Inferior parietal cortex (tissue), 1 donor: ENCODE results near the gene SRSF9.
"Not testable (repeated sequence)": the region's sequence is repeated elsewhere in the genome, so short reads cannot be mapped to it uniquely, and the experiment has no call there.

Experiments
- DNase-seq: peaks from one replicate; pipeline ENCODE4 v3.0.0-alpha.2; 2016; ENCODE audit errors: extremely low spot score

Gene SRSF9

GRCh38 chr12:120469450-120470149 lies at the start of gene SRSF9:
Gene SRSF9 (minus strand): TSS chr12:120469748. CDS start chr12:120469609, 139 bp downstream.
- peak; percentile 98 for DNase-seq

- DNase-seq = not testable (repeated sequence)
These were observed 49.8 kb upstream of the SRSF9 start for GRCh38 chr12:120519324-120519723.

- no peak for DNase-seq
These were observed 45.9 kb upstream of the SRSF9 start for GRCh38 chr12:120515496-120515895.

GRCh38 chr12:120514002-120514401 lies 44.5 kb upstream of the SRSF9 start:
- DNase-seq = peak; percentile 62

DNA sequence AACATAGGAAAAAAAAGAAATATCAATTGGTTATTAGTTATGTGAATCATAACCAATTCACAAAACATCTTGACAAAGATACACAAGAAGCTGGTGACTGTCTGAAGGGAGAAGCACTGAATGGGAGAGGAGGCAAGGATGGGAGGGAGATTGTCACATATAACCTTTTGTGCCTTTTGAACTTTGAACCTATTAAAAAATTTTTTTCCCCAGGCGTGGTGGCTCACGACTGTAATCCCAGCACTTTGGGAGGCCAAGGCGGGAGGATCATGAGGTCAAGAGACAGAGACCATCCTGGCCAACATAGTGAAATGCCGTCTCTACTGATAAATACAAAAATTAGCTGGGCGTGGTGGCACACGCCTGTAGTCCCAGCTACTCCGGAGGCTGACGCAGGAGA lies 39.0 kb upstream of the SRSF9 start:
- DNase-seq = no peak

GRCh38 chr12:120504587-120504986 lies 35.0 kb upstream of the SRSF9 start:
- DNase-seq = no peak

DNA sequence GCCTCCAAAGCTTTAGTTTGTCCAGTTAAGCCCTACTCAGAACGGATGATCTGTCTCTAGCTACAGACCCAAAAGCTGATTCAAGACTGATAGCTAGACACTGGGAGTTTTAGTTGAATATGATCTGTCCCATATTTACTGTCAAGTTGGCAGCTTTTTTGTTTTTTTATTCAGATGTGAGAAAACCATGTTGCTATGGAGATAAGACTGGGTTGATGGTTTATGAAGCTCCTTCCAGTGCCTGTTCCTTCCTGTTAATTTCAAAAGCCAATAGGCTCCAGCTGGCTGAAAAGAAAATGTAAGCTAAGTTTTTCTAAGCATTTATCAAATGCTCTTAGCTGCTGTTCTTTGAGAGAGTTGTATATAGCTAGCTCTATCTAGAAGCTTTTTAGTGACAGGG lies 31.0 kb upstream of the SRSF9 start:
- no peak for DNase-seq

DNA sequence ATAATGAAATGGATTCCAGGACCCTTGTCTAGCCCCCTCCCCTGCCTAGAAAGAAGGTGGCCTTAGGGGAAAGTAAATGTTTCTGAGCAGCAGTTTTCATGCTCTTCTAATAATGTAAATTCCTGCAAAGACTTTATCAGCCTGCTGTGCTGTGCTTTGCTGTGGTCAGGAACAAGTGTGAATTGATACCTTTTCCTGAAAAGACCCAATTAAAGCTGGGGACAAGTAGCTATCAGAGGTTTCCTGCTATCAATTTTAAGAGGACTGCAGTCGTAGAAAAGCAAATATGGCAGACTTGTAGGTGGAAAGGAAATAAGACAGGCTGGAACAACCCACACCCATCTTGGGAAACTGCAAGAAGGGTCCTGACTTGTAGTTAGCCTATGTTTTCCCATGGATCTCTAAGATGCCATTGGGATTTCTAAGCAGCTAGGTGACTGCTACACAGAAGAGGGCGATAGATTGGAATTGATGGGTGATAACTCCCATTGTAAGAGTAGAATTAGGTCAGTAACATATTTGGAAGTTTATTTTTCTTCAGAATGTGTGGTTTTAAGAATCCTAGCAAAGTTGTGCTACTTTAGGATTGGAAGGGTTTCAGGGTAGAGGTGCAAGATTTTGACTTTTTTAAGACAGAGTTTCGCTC lies 29.4 kb upstream of the SRSF9 start:
- no peak for DNase-seq

- no peak for DNase-seq
These were observed 28.1 kb upstream of the SRSF9 start for GRCh38 chr12:120497524-120498150.

- no peak for DNase-seq
These were observed 27.1 kb upstream of the SRSF9 start for GRCh38 chr12:120496413-120497340.

- DNase-seq = peak; percentile 94
These were observed 26.3 kb upstream of the SRSF9 start, which contains the start of gene DYNLL1 for GRCh38 chr12:120495731-120496412. Gene DYNLL1 (plus strand): TSS chr12:120496113. CDS start chr12:120496422, 309 bp downstream.

DNA sequence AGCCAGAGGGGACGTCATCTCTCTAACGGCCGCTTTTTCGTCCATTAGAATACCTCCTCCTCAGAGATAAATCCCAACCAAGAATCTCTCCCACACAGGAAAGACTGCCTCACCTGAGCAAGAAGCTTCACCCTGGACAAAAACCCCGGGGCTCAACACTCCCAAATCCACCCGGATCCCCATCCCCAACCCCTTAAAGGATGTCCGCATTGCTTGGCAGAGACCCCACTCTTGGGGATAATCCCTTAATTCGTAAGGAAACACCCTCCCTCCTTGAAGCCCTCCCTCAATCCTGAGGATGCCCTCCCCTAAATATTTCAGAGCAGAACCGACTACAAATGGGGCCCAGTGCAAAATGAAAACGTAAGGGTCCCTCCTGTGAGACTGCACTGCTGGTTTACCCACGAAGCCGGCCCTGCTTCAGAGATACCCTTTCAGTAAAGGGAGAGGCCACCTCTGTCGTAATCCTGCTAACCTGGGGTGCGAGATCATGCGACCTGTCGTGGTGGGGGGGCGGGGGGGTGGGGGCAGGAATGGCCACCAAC lies 25.7 kb upstream of the SRSF9 start:
- DNase-seq = no peak

GRCh38 chr12:120490833-120491512 lies 21.4 kb upstream of the SRSF9 start:
- DNase-seq = no peak

GRCh38 chr12:120490325-120490724 lies 20.8 kb upstream of the SRSF9 start:
- no peak for DNase-seq

DNA sequence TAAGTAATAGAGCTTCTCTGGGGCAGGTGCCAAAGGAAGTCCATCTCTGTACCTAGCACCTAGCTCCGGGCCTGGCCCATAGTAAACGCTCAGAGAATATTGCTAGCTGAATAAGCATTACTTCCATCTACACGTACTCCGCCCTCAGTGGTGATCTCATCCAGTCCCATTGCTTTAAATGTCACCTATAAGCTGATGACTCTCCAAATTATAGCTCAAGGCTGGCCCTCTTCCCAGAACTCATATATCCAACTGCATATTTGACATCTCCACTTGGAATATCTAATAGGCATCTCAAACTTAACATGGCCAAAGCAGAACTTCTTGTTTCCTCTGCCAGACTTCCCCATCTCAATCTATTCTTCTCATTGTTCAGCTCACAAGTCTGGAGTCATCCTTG lies 19.5 kb upstream of the SRSF9 start:
- DNase-seq = no peak

GRCh38 chr12:120488057-120488640 lies 18.6 kb upstream of the SRSF9 start:
- no peak for DNase-seq

- DNase-seq = not testable (repeated sequence)
These were observed 18.0 kb upstream of the SRSF9 start for GRCh38 chr12:120487552-120487951.

- no peak for DNase-seq
These were observed 16.7 kb upstream of the SRSF9 start for GRCh38 chr12:120485961-120486881.

- DNase-seq = no peak
These were observed 14.1 kb upstream of the SRSF9 start for GRCh38 chr12:120483621-120484020.
